ENCODE data around the gene DDC.
"Not testable (repeated sequence)": the region's sequence is repeated elsewhere in the genome, so short reads cannot be mapped to it uniquely, and the experiment has no call there.

Gene DDC

DNA sequence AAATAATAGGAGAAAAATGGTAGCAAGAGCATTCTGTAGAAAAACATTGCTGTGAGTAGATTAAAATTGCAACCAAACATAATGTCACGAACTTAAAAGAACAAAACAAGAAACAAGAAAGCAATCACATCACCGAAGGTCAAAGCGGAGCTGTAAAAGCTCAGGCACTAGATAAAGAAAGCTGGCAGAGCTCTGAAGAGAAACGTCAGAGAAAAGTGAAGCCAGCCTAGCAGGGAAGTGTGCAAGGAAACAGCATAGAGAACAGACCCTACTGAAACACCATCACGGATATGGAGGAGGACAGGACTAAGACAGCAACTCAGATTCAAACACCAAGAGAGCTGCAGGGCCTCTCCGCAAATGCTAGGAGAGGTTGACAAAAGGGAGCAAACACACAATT is 22.5 kb upstream of the DDC start:
- H3K36me3 ChIP-seq (replicated peaks; ENCODE audit: low read depth, low read length): no peaks in the 10 kb centered on the region

DNA sequence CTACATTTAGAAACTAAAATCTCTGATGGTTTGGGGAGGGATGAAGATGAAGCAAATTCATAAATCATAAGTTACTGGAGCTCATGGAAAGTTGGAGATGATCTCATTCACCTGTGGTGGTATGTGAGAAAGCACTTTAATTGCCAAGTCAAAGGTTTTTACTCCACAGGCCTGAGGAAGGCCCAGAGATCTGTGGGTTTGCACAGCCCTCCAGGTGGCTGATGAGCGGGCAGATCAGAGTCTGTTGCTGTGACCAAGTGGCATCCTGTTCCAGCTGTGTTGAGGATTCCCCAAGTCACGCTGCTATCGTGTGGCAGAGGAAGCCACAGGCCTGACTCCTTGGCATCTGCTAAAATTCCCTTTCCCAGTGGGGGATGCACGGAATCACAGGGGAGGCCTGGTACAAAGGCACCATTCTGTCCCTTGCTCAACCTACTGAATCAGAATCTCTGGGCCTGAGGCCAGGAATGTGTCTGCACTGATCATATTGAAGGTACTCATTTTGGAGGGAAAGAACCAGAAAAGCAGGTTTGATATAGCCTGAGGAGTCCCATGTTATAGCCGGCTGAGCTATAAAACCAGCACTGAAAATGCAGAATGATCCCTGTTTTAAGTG is 19.7 kb upstream of the DDC start:
- H3K4me2 ChIP-seq (ENCODE audit: low read length): no peak overlapping the region
- H3K27ac ChIP-seq (ENCODE audit: low read length): no peak overlapping the region
- no peaks in the 10 kb centered on the region for H3K79me2 ChIP-seq (ENCODE audit: low read length)
- no peaks in the 10 kb centered on the region for H3K9me3 ChIP-seq (ENCODE audit: insufficient read depth, low read length)
- TF ChIP-seq, protein P1, sequence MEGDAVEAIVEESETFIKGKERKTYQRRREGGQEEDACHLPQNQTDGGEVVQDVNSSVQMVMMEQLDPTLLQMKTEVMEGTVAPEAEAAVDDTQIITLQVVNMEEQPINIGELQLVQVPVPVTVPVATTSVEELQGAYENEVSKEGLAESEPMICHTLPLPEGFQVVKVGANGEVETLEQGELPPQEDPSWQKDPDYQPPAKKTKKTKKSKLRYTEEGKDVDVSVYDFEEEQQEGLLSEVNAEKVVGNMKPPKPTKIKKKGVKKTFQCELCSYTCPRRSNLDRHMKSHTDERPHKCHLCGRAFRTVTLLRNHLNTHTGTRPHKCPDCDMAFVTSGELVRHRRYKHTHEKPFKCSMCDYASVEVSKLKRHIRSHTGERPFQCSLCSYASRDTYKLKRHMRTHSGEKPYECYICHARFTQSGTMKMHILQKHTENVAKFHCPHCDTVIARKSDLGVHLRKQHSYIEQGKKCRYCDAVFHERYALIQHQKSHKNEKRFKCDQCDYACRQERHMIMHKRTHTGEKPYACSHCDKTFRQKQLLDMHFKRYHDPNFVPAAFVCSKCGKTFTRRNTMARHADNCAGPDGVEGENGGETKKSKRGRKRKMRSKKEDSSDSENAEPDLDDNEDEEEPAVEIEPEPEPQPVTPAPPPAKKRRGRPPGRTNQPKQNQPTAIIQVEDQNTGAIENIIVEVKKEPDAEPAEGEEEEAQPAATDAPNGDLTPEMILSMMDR (IDR thresholded peaks at IDR 0.05; ENCODE audit: low read depth, low read length): no peak
- TF ChIP-seq EZH2phosphoT487 (IDR thresholded peaks at IDR 0.05; ENCODE audit: low read depth): no peak
- no peak overlapping the region for H2AFZ ChIP-seq (ENCODE audit: low read depth, low read length)
- no peaks in the 10 kb centered on the region for H3K36me3 ChIP-seq (replicated peaks; ENCODE audit: low read depth, low read length)
- no peaks in the 10 kb centered on the region for H4K20me1 ChIP-seq (ENCODE audit: insufficient read depth, low read length)
- no peak overlapping the region for H3K9ac ChIP-seq (ENCODE audit: low read length)
- peaks cover 12% of the 10 kb centered on the region; the same call in 1 of the 2 replicates for H3K27me3 ChIP-seq (ENCODE audit: low read depth, low read length)
- no peaks in the 10 kb centered on the region for H3K4me1 ChIP-seq (ENCODE audit: low read length)
- H3K4me3 ChIP-seq (ENCODE audit: low read length): no peak overlapping the region

More for the DNA sequence above, 22.5 kb upstream of the DDC start:
- no peak overlapping the region for H3K4me3 ChIP-seq (ENCODE audit: low read length)
- H3K9ac ChIP-seq (ENCODE audit: low read length): no peak overlapping the region
- peaks cover 31% of the 10 kb centered on the region for H3K27me3 ChIP-seq (ENCODE audit: low read depth, low read length)
- H3K27ac ChIP-seq (ENCODE audit: low read length): no peak overlapping the region
- H3K9me3 ChIP-seq (ENCODE audit: insufficient read depth, low read length): no peaks in the 10 kb centered on the region
- no peak overlapping the region for H2AFZ ChIP-seq (ENCODE audit: low read depth, low read length)
- no peaks in the 10 kb centered on the region for H4K20me1 ChIP-seq (ENCODE audit: insufficient read depth, low read length)
- TF ChIP-seq EZH2phosphoT487 (IDR thresholded peaks at IDR 0.05; ENCODE audit: low read depth): no peak
- TF ChIP-seq, protein P1 (IDR thresholded peaks at IDR 0.05; ENCODE audit: low read depth, low read length): no peak
- H3K79me2 ChIP-seq (ENCODE audit: low read length): no peaks in the 10 kb centered on the region
- H3K4me2 ChIP-seq (ENCODE audit: low read length): no peak overlapping the region
- H3K4me1 ChIP-seq (ENCODE audit: low read length): peaks cover 16% of the 10 kb centered on the region

GRCh38 chr7:50584386-50584785 is 19.2 kb upstream of the DDC start:
- no peak overlapping the region for H3K27ac ChIP-seq (ENCODE audit: low read length)
- no peaks in the 10 kb centered on the region for H3K36me3 ChIP-seq (replicated peaks; ENCODE audit: low read depth, low read length)
- no peak overlapping the region for H3K4me3 ChIP-seq (ENCODE audit: low read length)
- no peaks in the 10 kb centered on the region for H3K9me3 ChIP-seq (ENCODE audit: insufficient read depth, low read length)
- H3K27me3 ChIP-seq (ENCODE audit: low read depth, low read length): peaks cover 12% of the 10 kb centered on the region; the same call in 1 of the 2 replicates
- H3K79me2 ChIP-seq (ENCODE audit: low read length): no peaks in the 10 kb centered on the region
- no peak overlapping the region for H2AFZ ChIP-seq (ENCODE audit: low read depth, low read length)
- H4K20me1 ChIP-seq (ENCODE audit: insufficient read depth, low read length): no peaks in the 10 kb centered on the region
- no peaks in the 10 kb centered on the region for H3K4me1 ChIP-seq (ENCODE audit: low read length)
- H3K9ac ChIP-seq (ENCODE audit: low read length): no peak overlapping the region
- TF ChIP-seq, protein P1 (IDR thresholded peaks at IDR 0.05; ENCODE audit: low read depth, low read length): no peak
- TF ChIP-seq EZH2phosphoT487 (IDR thresholded peaks at IDR 0.05; ENCODE audit: low read depth): no peak
- H3K4me2 ChIP-seq (ENCODE audit: low read length): no peak overlapping the region

- not testable (repeated sequence) for H3K9me3 ChIP-seq (ENCODE audit: insufficient read depth, low read length); H3K4me1 ChIP-seq (ENCODE audit: low read length); H3K9ac ChIP-seq (ENCODE audit: low read length); H3K79me2 ChIP-seq (ENCODE audit: low read length); H3K27ac ChIP-seq (ENCODE audit: low read length); H3K4me2 ChIP-seq (ENCODE audit: low read length); H3K27me3 ChIP-seq (ENCODE audit: low read depth, low read length); H3K36me3 ChIP-seq (replicated peaks; ENCODE audit: low read depth, low read length); H4K20me1 ChIP-seq (ENCODE audit: insufficient read depth, low read length); H2AFZ ChIP-seq (ENCODE audit: low read depth, low read length); H3K4me3 ChIP-seq (ENCODE audit: low read length)
Measured at GRCh38 chr7:50583295-50583694, 18.1 kb upstream of the DDC start.

DNA sequence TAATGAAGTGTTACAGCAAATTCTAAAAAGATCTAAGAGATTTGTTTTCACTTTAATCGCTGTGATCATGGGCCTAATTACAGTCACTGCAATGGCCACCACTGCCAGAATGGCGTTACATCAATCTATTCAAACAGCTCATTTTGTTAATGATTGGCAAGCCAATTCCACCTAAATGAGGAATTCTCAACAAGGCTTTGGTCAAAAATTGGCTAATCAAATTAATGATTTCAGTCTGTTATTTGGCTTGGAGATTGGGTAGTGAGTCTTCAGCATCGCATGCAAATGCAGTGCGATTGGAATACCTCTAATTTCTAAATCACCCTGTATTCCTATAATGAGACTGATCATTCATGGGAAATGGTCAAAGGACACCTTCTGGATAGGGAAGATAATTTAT is 17.1 kb upstream of the DDC start:
- H4K20me1 ChIP-seq (ENCODE audit: insufficient read depth, low read length); H3K4me1 ChIP-seq (ENCODE audit: low read length); H3K9me3 ChIP-seq (ENCODE audit: insufficient read depth, low read length); H3K4me3 ChIP-seq (ENCODE audit: low read length); H3K27ac ChIP-seq (ENCODE audit: low read length); H3K36me3 ChIP-seq (replicated peaks; ENCODE audit: low read depth, low read length); H3K27me3 ChIP-seq (ENCODE audit: low read depth, low read length); H3K9ac ChIP-seq (ENCODE audit: low read length); H3K79me2 ChIP-seq (ENCODE audit: low read length); H2AFZ ChIP-seq (ENCODE audit: low read depth, low read length); H3K4me2 ChIP-seq (ENCODE audit: low read length): not testable (repeated sequence)

- not testable (repeated sequence) for H3K4me3 ChIP-seq (ENCODE audit: low read length); H3K9ac ChIP-seq (ENCODE audit: low read length); H3K4me1 ChIP-seq (ENCODE audit: low read length); H3K9me3 ChIP-seq (ENCODE audit: insufficient read depth, low read length); H3K36me3 ChIP-seq (replicated peaks; ENCODE audit: low read depth, low read length); H3K27me3 ChIP-seq (ENCODE audit: low read depth, low read length); H4K20me1 ChIP-seq (ENCODE audit: insufficient read depth, low read length); H3K79me2 ChIP-seq (ENCODE audit: low read length); H3K4me2 ChIP-seq (ENCODE audit: low read length); H2AFZ ChIP-seq (ENCODE audit: low read depth, low read length); H3K27ac ChIP-seq (ENCODE audit: low read length)
Measured at GRCh38 chr7:50580666-50581065, 15.5 kb upstream of the DDC start.
